ENCODE data around the gene E2F6. TPM values are rescaled to one million over a fixed set of nuclear protein-coding genes. Genes with fewer than 3 reads are reported as not detected.

The E2F6 gene
- total and polyA plus RNA-seq, 9 of the 15 experiments (the other 6 are each of a cell fraction or from before 2014, with no cell fraction given) = 13.6 to 33.9 (median 26.1) TPM

DNA sequence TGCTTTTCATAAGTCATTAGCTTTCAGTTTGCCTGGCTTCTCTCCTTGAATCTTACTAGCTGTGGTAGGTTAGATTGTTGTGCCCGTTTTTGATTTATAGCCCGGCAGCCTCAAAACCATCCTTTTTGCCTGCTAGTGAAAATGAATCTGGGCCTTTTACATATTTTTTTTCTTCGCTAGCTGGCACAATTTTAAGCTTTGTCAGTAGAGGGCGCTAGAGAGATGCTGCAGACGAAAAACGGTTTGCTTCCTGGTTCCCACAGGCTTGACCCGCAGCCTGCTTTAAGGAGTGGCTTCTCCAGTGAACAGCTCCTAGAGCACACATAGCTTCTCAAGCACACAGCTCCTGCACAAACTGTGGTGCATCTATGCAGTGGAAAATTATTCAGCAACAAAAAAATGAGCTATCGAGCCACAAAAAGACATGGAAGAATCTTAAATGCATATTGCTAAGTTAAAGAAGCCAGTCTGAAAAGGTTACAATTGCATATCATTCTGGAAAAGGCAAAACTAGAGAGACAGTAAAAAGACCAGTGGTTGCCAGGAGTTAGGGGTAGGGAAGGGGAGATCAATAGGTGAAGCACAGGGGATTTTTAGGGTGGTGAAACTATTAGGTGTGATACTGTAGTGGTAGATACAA, 47.9 kb downstream of the E2F6 start (continued):
- TF ChIP-seq, protein P1, sequence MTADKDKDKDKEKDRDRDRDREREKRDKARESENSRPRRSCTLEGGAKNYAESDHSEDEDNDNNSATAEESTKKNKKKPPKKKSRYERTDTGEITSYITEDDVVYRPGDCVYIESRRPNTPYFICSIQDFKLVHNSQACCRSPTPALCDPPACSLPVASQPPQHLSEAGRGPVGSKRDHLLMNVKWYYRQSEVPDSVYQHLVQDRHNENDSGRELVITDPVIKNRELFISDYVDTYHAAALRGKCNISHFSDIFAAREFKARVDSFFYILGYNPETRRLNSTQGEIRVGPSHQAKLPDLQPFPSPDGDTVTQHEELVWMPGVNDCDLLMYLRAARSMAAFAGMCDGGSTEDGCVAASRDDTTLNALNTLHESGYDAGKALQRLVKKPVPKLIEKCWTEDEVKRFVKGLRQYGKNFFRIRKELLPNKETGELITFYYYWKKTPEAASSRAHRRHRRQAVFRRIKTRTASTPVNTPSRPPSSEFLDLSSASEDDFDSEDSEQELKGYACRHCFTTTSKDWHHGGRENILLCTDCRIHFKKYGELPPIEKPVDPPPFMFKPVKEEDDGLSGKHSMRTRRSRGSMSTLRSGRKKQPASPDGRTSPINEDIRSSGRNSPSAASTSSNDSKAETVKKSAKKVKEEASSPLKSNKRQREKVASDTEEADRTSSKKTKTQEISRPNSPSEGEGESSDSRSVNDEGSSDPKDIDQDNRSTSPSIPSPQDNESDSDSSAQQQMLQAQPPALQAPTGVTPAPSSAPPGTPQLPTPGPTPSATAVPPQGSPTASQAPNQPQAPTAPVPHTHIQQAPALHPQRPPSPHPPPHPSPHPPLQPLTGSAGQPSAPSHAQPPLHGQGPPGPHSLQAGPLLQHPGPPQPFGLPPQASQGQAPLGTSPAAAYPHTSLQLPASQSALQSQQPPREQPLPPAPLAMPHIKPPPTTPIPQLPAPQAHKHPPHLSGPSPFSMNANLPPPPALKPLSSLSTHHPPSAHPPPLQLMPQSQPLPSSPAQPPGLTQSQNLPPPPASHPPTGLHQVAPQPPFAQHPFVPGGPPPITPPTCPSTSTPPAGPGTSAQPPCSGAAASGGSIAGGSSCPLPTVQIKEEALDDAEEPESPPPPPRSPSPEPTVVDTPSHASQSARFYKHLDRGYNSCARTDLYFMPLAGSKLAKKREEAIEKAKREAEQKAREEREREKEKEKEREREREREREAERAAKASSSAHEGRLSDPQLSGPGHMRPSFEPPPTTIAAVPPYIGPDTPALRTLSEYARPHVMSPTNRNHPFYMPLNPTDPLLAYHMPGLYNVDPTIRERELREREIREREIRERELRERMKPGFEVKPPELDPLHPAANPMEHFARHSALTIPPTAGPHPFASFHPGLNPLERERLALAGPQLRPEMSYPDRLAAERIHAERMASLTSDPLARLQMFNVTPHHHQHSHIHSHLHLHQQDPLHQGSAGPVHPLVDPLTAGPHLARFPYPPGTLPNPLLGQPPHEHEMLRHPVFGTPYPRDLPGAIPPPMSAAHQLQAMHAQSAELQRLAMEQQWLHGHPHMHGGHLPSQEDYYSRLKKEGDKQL (CRISPR knock-in tag; IDR thresholded peaks at IDR 0.05; ENCODE audit: borderline replicate concordance) = no peak
- TF ChIP-seq CHD1 (IDR thresholded peaks at IDR 0.05; ENCODE audit: low read length) = no peak
- no peak for TF ChIP-seq HLTF (IDR thresholded peaks at IDR 0.05)
- TF ChIP-seq, protein P2, sequence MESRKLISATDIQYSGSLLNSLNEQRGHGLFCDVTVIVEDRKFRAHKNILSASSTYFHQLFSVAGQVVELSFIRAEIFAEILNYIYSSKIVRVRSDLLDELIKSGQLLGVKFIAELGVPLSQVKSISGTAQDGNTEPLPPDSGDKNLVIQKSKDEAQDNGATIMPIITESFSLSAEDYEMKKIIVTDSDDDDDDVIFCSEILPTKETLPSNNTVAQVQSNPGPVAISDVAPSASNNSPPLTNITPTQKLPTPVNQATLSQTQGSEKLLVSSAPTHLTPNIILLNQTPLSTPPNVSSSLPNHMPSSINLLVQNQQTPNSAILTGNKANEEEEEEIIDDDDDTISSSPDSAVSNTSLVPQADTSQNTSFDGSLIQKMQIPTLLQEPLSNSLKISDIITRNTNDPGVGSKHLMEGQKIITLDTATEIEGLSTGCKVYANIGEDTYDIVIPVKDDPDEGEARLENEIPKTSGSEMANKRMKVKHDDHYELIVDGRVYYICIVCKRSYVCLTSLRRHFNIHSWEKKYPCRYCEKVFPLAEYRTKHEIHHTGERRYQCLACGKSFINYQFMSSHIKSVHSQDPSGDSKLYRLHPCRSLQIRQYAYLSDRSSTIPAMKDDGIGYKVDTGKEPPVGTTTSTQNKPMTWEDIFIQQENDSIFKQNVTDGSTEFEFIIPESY (CRISPR knock-in tag; IDR thresholded peaks at IDR 0.05) = peak; percentile 65
- no peak for TF ChIP-seq NCOA6 (IDR thresholded peaks at IDR 0.05)
- TF ChIP-seq, protein P3, sequence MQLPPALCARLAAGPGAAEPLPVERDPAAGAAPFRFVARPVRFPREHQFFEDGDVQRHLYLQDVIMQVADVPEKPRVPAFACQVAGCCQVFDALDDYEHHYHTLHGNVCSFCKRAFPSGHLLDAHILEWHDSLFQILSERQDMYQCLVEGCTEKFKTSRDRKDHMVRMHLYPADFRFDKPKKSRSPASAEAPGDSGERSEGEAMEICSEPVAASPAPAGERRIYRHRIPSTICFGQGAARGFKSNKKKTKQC (CRISPR knock-in tag; IDR thresholded peaks at IDR 0.05) = no peak
- no peak for TF ChIP-seq KDM5B (IDR thresholded peaks at IDR 0.05; ENCODE audit: insufficient replicate concordance, low read depth, low read length)
- no peak for TF ChIP-seq BCL6 (CRISPR knock-in tag; IDR thresholded peaks at IDR 0.05)
- TF ChIP-seq NCOR1 (IDR thresholded peaks at IDR 0.05) = no peak
- no peak for TF ChIP-seq TAL1 (IDR thresholded peaks at IDR 0.05)
- TF ChIP-seq SMC3 (conservative IDR thresholded peaks at IDR 0.05; ENCODE audit: insufficient read depth, low read depth, low read length) = 0 out of 2 replicates have a peak, but pooled peaks have one; percentile 8
- TF ChIP-seq ZBTB17 (CRISPR knock-in tag; IDR thresholded peaks at IDR 0.05) = no peak
- TF ChIP-seq, protein P4, sequence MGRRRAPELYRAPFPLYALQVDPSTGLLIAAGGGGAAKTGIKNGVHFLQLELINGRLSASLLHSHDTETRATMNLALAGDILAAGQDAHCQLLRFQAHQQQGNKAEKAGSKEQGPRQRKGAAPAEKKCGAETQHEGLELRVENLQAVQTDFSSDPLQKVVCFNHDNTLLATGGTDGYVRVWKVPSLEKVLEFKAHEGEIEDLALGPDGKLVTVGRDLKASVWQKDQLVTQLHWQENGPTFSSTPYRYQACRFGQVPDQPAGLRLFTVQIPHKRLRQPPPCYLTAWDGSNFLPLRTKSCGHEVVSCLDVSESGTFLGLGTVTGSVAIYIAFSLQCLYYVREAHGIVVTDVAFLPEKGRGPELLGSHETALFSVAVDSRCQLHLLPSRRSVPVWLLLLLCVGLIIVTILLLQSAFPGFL (CRISPR knock-in tag; IDR thresholded peaks at IDR 0.05) = no peak
- TF ChIP-seq CSDE1 (IDR thresholded peaks at IDR 0.05) = no peak
- TF ChIP-seq POU5F1 (IDR thresholded peaks at IDR 0.05; ENCODE audit: borderline replicate concordance, low read depth, low read length, partially characterized antibody) = no peak
- no peak for TF ChIP-seq TCFL5 (CRISPR knock-in tag; conservative IDR thresholded peaks at IDR 0.05)
- no peak for TF ChIP-seq SNIP1 (IDR thresholded peaks at IDR 0.05; ENCODE audit: low read depth)

Data from K562 (cell line).